Loucy (cell line): ENCODE results near the gene DHX34.

Experiments used
- CTCF ChIP-seq: fragments of 200-600 bp; sonication (generic); conservative IDR thresholded peaks from 2 replicates; pipeline ENCODE4 v1.5.1; 2014; ENCODE audit warnings: mild to moderate bottlenecking, antibody characterized with exemption, low read length
- EZH2phosphoT487 ChIP-seq: fragments of 200-600 bp; IDR thresholded peaks from 2 replicates; pipeline ENCODE4 v1.6.1; 2018; ENCODE audit warnings: antibody characterized with exemption, mild to moderate bottlenecking, moderate library complexity, borderline replicate concordance

- no peak for TF ChIP-seq CTCF
- no peak for TF ChIP-seq EZH2phosphoT487
Observed at GRCh38 chr19:47408156-47408938, 59.2 kb downstream of the DHX34 start.
